Natural killer cell (primary cell): ENCODE results near the gene MUCL3. TPM values are rescaled to one million over a fixed set of nuclear protein-coding genes. Genes with fewer than 3 reads are reported as not detected.

Experiments
- ATAC-seq, 3 donors: fragments of 150-1000 bp in 2 of 3; fragments of 200-7000 bp in 1 of 3; cut with Tn5 transposase; 1 replicate in 1 of 3; 2 replicates in 2 of 3; pipeline ENCODE4 v1.10.0; 2021; ENCODE audit warnings: mild to moderate bottlenecking in 2 of 3, moderate library complexity in 2 of 3
- DNase-seq, 2 donors: peaks; one replicate each; pipeline versions ENCODE4 v3.0.0 to v3.0.0-alpha.2; 2013 to 2021; ENCODE audit warnings: mixed read lengths in 1 of 2
- H3K27ac ChIP-seq: one replicate; pipeline ENCODE4 v1.5.1; 2013; ENCODE audit warnings: mild to moderate bottlenecking, low read length
- H3K27me3 ChIP-seq: one replicate; pipeline ENCODE4 v1.6.1; 2013; ENCODE audit warnings: low read length; ENCODE audit not compliant: control insufficient read depth, insufficient read depth
- H3K36me3 ChIP-seq: one replicate; pipeline ENCODE4 v1.6.1; 2013; ENCODE audit warnings: low read length; ENCODE audit not compliant: control insufficient read depth, insufficient read depth
- H3K4me1 ChIP-seq: one replicate; pipeline ENCODE4 v1.6.1; 2013; ENCODE audit warnings: low read length; ENCODE audit not compliant: control insufficient read depth, insufficient read depth
- H3K4me3 ChIP-seq: one replicate; pipeline ENCODE4 v1.5.1; 2013; ENCODE audit warnings: low read length
- H3K9me3 ChIP-seq: one replicate; pipeline ENCODE4 v1.6.1; 2013; ENCODE audit warnings: low read length; ENCODE audit not compliant: control insufficient read depth, insufficient read depth
- H3K27ac Mint-ChIP-seq, 2 donors: one replicate each; pipeline ENCODE4 v1.8.0; 2022; ENCODE audit warnings: mild to moderate bottlenecking in 2 of 2, mixed read lengths in 2 of 2, moderate library complexity in 1 of 2
- H3K27me3 Mint-ChIP-seq, 2 donors: one replicate each; pipeline ENCODE4 v1.8.0; 2022; ENCODE audit warnings: low read depth in 2 of 2, mixed read lengths in 2 of 2
- H3K36me3 Mint-ChIP-seq: one replicate; pipeline ENCODE4 v1.8.0; 2022; ENCODE audit warnings: mixed read lengths
- H3K4me1 Mint-ChIP-seq, 2 donors: one replicate each; pipeline ENCODE4 v1.8.0; 2022; ENCODE audit warnings: mixed read lengths in 2 of 2
- H3K4me3 Mint-ChIP-seq: one replicate; pipeline ENCODE4 v1.8.0; 2022; ENCODE audit warnings: mild to moderate bottlenecking, moderate library complexity, mixed read lengths
- H3K9me3 Mint-ChIP-seq, 2 donors: one replicate each; pipeline ENCODE4 v1.8.0; 2022; ENCODE audit warnings: mixed read lengths in 2 of 2
- WGBS: methylation state at CpG from one replicate; pipeline ENCODE4 v1.1.7; 2013; ENCODE audit warnings: missing lambda C conversion rate; ENCODE audit not compliant: insufficient coverage; 5-methylcytosine and 5-hydroxymethylcytosine counted together
- intact Hi-C: fragments of 100-400 bp; cut with micrococcal nuclease; formaldehyde crosslinking; loops from one replicate; pipeline ENCODE4 v1.14.2; 2022
- total RNA-seq, 4 donors: library from RNA; stranded (reverse); fragments of 120-200 nt in 1 of 4; gene quantifications; one replicate each; pipeline versions ENCODE4 v1.2.3 to v1.2.4, GENCODE V29; 2013 to 2022
- TF ChIP-seq, protein P1 (sequence below): fragments of 200-600 bp; IDR thresholded peaks from one replicate; pipeline ENCODE4 v1.8.0; 2022; ENCODE audit warnings: antibody characterized with exemption

MUCL3 gene
- total RNA-seq, 3 donors from 2014 or later (not counting 1 experiment from before 2014, with no cell fraction given), result not detected

DNA sequence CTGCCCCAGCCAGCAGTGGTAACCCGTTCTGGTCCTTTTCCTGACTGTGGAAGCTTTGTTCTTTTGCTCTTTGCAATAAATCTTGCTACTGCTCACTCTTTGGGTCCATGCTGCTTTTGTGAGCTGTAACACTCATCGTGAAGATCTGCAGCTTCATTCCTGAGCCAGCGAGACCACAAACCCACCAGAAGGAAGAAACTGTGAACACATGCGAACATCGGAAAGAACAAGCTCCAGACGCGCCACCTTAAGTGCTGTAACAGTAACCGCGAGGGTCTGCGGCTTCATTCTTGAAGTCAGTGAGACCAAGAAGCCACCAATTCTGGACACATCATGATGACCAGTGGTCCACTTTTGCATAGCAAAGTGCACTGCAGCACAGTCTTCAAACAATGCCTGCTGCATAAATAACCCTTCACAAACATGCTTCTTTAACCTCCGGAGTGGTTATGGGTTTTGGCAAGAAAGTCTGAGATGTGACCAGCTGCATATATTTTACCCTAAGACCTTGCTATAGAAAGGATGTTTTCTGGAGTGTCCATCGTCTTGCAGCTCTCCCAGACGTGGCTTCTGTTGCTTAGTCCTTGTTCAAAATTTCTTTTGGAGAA lies 60.6 kb downstream of the MUCL3 start:
- no peak for ATAC-seq
- H3K9me3 Mint-ChIP-seq, result no peaks in the 10 kb centered on the region

DNA sequence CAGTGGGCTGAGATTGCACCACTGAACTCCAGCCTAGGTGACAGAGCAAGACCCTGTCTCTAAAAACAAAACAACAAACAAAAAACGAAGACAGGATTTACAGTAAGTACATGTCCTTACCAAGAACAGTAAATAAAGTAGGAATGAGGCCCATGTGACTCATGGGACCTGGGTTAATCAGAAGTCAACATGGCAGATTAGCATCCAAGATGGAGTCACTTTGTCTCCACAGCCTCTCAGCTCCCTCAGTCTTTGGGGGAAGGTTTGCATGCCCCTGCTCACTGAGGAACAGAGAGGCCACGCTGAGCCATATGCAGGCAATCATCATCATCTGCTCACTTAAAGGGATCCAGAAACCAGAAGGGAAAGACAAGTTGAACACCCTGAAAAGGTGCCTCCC lies 61.7 kb downstream of the MUCL3 start:
- intact Hi-C loops, result no loop called here

More for the DNA sequence above, 60.6 kb downstream of the MUCL3 start:
- no peaks in the 10 kb centered on the region for H3K36me3 ChIP-seq
- peaks cover 3% of the 10 kb centered on the region for H3K4me1 ChIP-seq
- no peaks in the 10 kb centered on the region for H3K27me3 ChIP-seq
- Mint-ChIP-seq H3K36me3 (no peaks in the 10 kb centered on the region), H3K27me3 (peaks cover 5 to 19% of the 10 kb centered on the region in 2 donors), H3K27ac (no peak overlapping the region), H3K4me1 (no peaks in the 10 kb centered on the region), H3K4me3 (no peak overlapping the region)
- WGBS, result 72% methylated on average over 12 of the region's 13 CpGs
- H3K27ac ChIP-seq, result no peak overlapping the region
- H3K9me3 ChIP-seq, result no peaks in the 10 kb centered on the region
- no peak overlapping the region for H3K4me3 ChIP-seq
- TF ChIP-seq, protein P1, sequence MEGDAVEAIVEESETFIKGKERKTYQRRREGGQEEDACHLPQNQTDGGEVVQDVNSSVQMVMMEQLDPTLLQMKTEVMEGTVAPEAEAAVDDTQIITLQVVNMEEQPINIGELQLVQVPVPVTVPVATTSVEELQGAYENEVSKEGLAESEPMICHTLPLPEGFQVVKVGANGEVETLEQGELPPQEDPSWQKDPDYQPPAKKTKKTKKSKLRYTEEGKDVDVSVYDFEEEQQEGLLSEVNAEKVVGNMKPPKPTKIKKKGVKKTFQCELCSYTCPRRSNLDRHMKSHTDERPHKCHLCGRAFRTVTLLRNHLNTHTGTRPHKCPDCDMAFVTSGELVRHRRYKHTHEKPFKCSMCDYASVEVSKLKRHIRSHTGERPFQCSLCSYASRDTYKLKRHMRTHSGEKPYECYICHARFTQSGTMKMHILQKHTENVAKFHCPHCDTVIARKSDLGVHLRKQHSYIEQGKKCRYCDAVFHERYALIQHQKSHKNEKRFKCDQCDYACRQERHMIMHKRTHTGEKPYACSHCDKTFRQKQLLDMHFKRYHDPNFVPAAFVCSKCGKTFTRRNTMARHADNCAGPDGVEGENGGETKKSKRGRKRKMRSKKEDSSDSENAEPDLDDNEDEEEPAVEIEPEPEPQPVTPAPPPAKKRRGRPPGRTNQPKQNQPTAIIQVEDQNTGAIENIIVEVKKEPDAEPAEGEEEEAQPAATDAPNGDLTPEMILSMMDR, result no peak
- no peak for DNase-seq
- intact Hi-C loops, result no loop called here

More for the DNA sequence above, 61.7 kb downstream of the MUCL3 start:
- H3K9me3 Mint-ChIP-seq, result no peaks in the 10 kb centered on the region
- H3K4me1 Mint-ChIP-seq, result no peaks in the 10 kb centered on the region
- H3K36me3 ChIP-seq, result no peaks in the 10 kb centered on the region
- DNase-seq (no peak), ATAC-seq (no peak)
- H3K27me3 Mint-ChIP-seq, result peaks cover 5 to 30% of the 10 kb centered on the region in 2 donors
- 77% methylated on average over 2 of the region's 2 CpGs for WGBS
- no peak overlapping the region for H3K27ac ChIP-seq
- H3K27me3 ChIP-seq, result no peaks in the 10 kb centered on the region
- peaks cover 3% of the 10 kb centered on the region for H3K4me1 ChIP-seq
- H3K4me3 ChIP-seq, result no peak overlapping the region
- TF ChIP-seq, protein P1, result no peak
- no peak overlapping the region for H3K27ac Mint-ChIP-seq
- H3K4me3 Mint-ChIP-seq, result no peak overlapping the region
- no peaks in the 10 kb centered on the region for H3K36me3 Mint-ChIP-seq
- H3K9me3 ChIP-seq, result no peaks in the 10 kb centered on the region

Other genes starting within 250 kb of the MUCL3 start
- 1 to 10 TPM; 7.4 to 8.9 (median 8.7) TPM for gene NRM, start 250.0 kb upstream of the MUCL3 start, total RNA-seq
- gene MDC1, start 223.7 kb upstream of the MUCL3 start, total RNA-seq, result 10 to 100 TPM; 61.2 to 77.0 (median 64.5) TPM
- 100 to 1,000 TPM; 121 to 168 (median 127) TPM for gene TUBB, start 220.6 kb upstream of the MUCL3 start, total RNA-seq
- gene FLOT1, start 198.3 kb upstream of the MUCL3 start, total RNA-seq, result 100 to 1,000 TPM in 1 of 3 donors, 10 to 100 TPM in 2; 73.1 to 113 (median 94.2) TPM
- gene IER3, start 196.4 kb upstream of the MUCL3 start, total RNA-seq, result 100 to 1,000 TPM in 1 of 3 donors, 10 to 100 TPM in 2; 39.7 to 105 (median 66.5) TPM
- gene DDR1, start 56.5 kb upstream of the MUCL3 start, total RNA-seq, result 1 to 10 TPM; 2.6 to 7.4 (median 5.2) TPM
- gene GTF2H4, start 32.8 kb upstream of the MUCL3 start, total RNA-seq, result 10 to 100 TPM; 13.5 to 17.9 (median 15.7) TPM
- gene VARS2, start 26.7 kb upstream of the MUCL3 start, total RNA-seq, result 10 to 100 TPM; 16.9 to 36.7 (median 24.5) TPM
- gene SFTA2, start 8.8 kb upstream of the MUCL3 start, total RNA-seq, result not detected
- not detected for gene MUC21, start 42.7 kb downstream of the MUCL3 start, total RNA-seq
- not detected for gene MUC22, start 69.5 kb downstream of the MUCL3 start, total RNA-seq
- not detected for gene C6orf15, start 171.6 kb downstream of the MUCL3 start, total RNA-seq
- gene PSORS1C1, start 173.8 kb downstream of the MUCL3 start, total RNA-seq, result not detected
- gene CDSN, start 179.5 kb downstream of the MUCL3 start, total RNA-seq, result not detected
- gene PSORS1C2, start 198.1 kb downstream of the MUCL3 start, total RNA-seq, result not detected
- 10 to 100 TPM; 13.0 to 20.7 (median 16.9) TPM for gene CCHCR1, start 216.8 kb downstream of the MUCL3 start, total RNA-seq
- 10 to 100 TPM in 1 of 3 donors, 1 to 10 TPM in 2; 7.2 to 12.0 (median 9.2) TPM for gene TCF19, start 217.6 kb downstream of the MUCL3 start, total RNA-seq
- gene POU5F1, start 229.7 kb downstream of the MUCL3 start, total RNA-seq, result not detected